K562 (cell line): ENCODE results near the gene BHLHE23. TPM values are rescaled to one million over a fixed set of nuclear protein-coding genes. Genes with fewer than 3 reads are reported as not detected.

ENCODE experiments used
- ATAC-seq: fragments of 200-7000 bp; cut with Tn5 transposase; 3 replicates; pipeline ENCODE4 v1.9.1; 2020; ENCODE audit warnings: moderate library complexity
- BruUV-seq: library from RNA; stranded (reverse); fragments of 400-500 nt; replicated peaks from 2 replicates; lab custom pipeline; 2021; lab: Mats Ljungman, UMichigan
- CTCF ChIA-PET: fragments of 300-600 bp; formaldehyde crosslinking; extraction: SDS; loops from one replicate; lab custom pipeline; 2021; ENCODE audit warnings: low intra/inter-chr PET ratio; lab: Yijun Ruan, JAX
- POLR2A ChIA-PET: fragments of 300-600, 350-650 bp; sonication (Branson Sonifier 250); formaldehyde crosslinking; extraction: SDS; loops from one replicate; lab custom pipeline; 2021; ENCODE audit warnings: antibody characterized with exemption, inconsistent platforms; lab: Yijun Ruan, JAX
- DNase-seq, 4 experiments: peaks; one replicate each; pipeline versions ENCODE4 v3.0.0 to v3.0.0-alpha.2; 2011 to 2018; ENCODE audit warnings: low spot score in 3 of 4, mixed read lengths in 3 of 4; ENCODE audit errors: extremely low read depth in 1 of 4
- FAIRE-seq: peaks from 2 replicates; lab custom pipeline; 2011; peaks lifted over from hg19 to GRCh38; lab: Jason Lieb, UNC
- H2AFZ ChIP-seq: 2 replicates; pipeline ENCODE4 v1.6.0; 2011; ENCODE audit warnings: low read depth, low read length, control low read depth, inconsistent platforms
- H3K27ac ChIP-seq: fragments of 200-600 bp; 3 replicates; pipeline ENCODE4 v1.8.0; 2011; ENCODE audit warnings: low read depth, mild to moderate bottlenecking, control low read depth, inconsistent platforms, low read length, moderate library complexity, mixed read lengths; ENCODE audit errors: extremely low read depth
- H3K27me3 ChIP-seq, 2 experiments: fragments of 300-600 bp in 1 of 2; 2 replicates in 1 of 2; 3 replicates in 1 of 2; pipeline versions ENCODE4 v1.6.0 to v1.8.0; 2011; ENCODE audit warnings: inconsistent platforms in 2 of 2, low read length in 2 of 2, mild to moderate bottlenecking in 1 of 2, mixed read lengths in 1 of 2, moderate library complexity in 1 of 2; ENCODE audit not compliant: control insufficient read depth in 2 of 2, insufficient read depth in 2 of 2
- H3K36me3 ChIP-seq: fragments of 300-600 bp; 3 replicates; pipeline ENCODE4 v1.8.0; 2011; ENCODE audit warnings: mild to moderate bottlenecking, low read length, inconsistent platforms; ENCODE audit not compliant: control insufficient read depth, insufficient read depth
- H3K4me1 ChIP-seq, 2 experiments: fragments of 200-600 bp in 1 of 2; replicated peaks in 1 of 2; 2 replicates in 1 of 2; 3 replicates in 1 of 2; pipeline versions ENCODE4 v1.5.1 to v1.8.0; 2011; ENCODE audit warnings: inconsistent platforms in 2 of 2, low read length in 2 of 2, mild to moderate bottlenecking in 1 of 2, mixed read lengths in 1 of 2, moderate library complexity in 1 of 2; ENCODE audit not compliant: control insufficient read depth in 2 of 2, insufficient read depth in 2 of 2
- H3K4me2 ChIP-seq: 2 replicates; pipeline ENCODE4 v1.6.1; 2011; ENCODE audit warnings: low read length, control low read depth, inconsistent platforms, mixed read lengths; ENCODE audit not compliant: insufficient read depth
- H3K4me3 ChIP-seq: fragments of 200-600 bp; sonication (generic), shearing (Covaris generic); 2 replicates; pipeline ENCODE4 v1.5.1; 2016; ENCODE audit warnings: control low read depth, inconsistent platforms
- H3K79me2 ChIP-seq: fragments of 200-600 bp; 3 replicates; pipeline ENCODE4 v1.8.0; 2011; ENCODE audit warnings: low read length, inconsistent platforms; ENCODE audit not compliant: control insufficient read depth, insufficient read depth
- H3K9ac ChIP-seq, 2 experiments: 2 replicates each; pipeline versions ENCODE4 v1.6.0 to v1.6.1; 2011; ENCODE audit warnings: low read depth in 2 of 2, low read length in 2 of 2, control low read depth in 1 of 2, inconsistent platforms in 1 of 2, mild to moderate bottlenecking in 1 of 2, mixed read lengths in 1 of 2; ENCODE audit not compliant: insufficient read depth in 1 of 2
- H3K9me1 ChIP-seq: one replicate; pipeline ENCODE4 v1.6.0; 2011; ENCODE audit warnings: inconsistent platforms, mild to moderate bottlenecking, low read length, moderate library complexity; ENCODE audit not compliant: control insufficient read depth, insufficient read depth
- H3K9me3 ChIP-seq: replicated peaks from 2 replicates; pipeline ENCODE4 v1.5.1; 2011; ENCODE audit warnings: low read depth, low read length, inconsistent platforms; ENCODE audit not compliant: control insufficient read depth, insufficient read depth
- H4K20me1 ChIP-seq: replicated peaks from 2 replicates; pipeline ENCODE4 v1.6.1; 2011; ENCODE audit warnings: low read length, inconsistent platforms, mixed read lengths; ENCODE audit not compliant: control insufficient read depth, insufficient read depth
- ASH1L ChIP-seq: fragments of 450-650 bp; IDR thresholded peaks from 2 replicates; pipeline ENCODE4 v1.6.1; 2018; ENCODE audit warnings: borderline replicate concordance, mild to moderate bottlenecking, low read depth; ENCODE audit not compliant: partially characterized antibody
- BRF1 ChIP-seq: IDR thresholded peaks from 3 replicates; pipeline ENCODE4 v1.6.1; 2011; ENCODE audit warnings: borderline replicate concordance, mild to moderate bottlenecking; ENCODE audit not compliant: insufficient read length; ENCODE audit errors: extremely low read depth
- HINFP ChIP-seq: fragments of 450-650 bp; conservative IDR thresholded peaks from 2 replicates; pipeline ENCODE4 v1.6.1; 2016; ENCODE audit warnings: missing genetic modification characterization, low read depth, mild to moderate bottlenecking, control low read depth, missing compliant biosample characterization
- JUN ChIP-seq, 2 experiments: sonication (generic) in 1 of 2; formaldehyde crosslinking in 1 of 2; IDR thresholded peaks; 2 replicates each; pipeline versions ENCODE4 v1.6.1 to v1.8.0; 2012 to 2022; ENCODE audit warnings: borderline replicate concordance in 2 of 2, mild to moderate bottlenecking in 2 of 2, improper control_type of control experiment in 1 of 2, low read depth in 1 of 2, low read length in 1 of 2, missing genetic modification reagents in 1 of 2
- POLR2AphosphoS2 ChIP-seq: IDR thresholded peaks from 2 replicates; pipeline ENCODE4 v1.6.1; 2012; ENCODE audit warnings: low read length, improper control_type of control experiment
- SNAPC5 ChIP-seq: fragments of 250-450 bp; sonication (Bioruptor Pico); IDR thresholded peaks from 2 replicates; pipeline ENCODE4 v1.8.0; 2021; ENCODE audit warnings: moderate library complexity, mild to moderate bottlenecking, inconsistent platforms
- ZBTB1 ChIP-seq: sonication (generic); formaldehyde crosslinking; IDR thresholded peaks from 2 replicates; pipeline ENCODE4 v1.8.1; 2023; ENCODE audit warnings: missing genetic modification reagents, low read depth, mild to moderate bottlenecking, borderline replicate concordance
- ZBTB11 ChIP-seq, 3 experiments: fragments of 200-800 bp in 1 of 3; fragments of 250-450 bp in 1 of 3; fragments of 450-650 bp in 1 of 3; sonication (Bioruptor Pico) in 1 of 3; sonication (Bioruptor generic) in 1 of 3; formaldehyde crosslinking in 1 of 3; IDR thresholded peaks; 2 replicates each; pipeline versions ENCODE4 v1.6.1 to v1.8.0; 2016 to 2022; ENCODE audit warnings: mild to moderate bottlenecking in 2 of 3, missing genetic modification characterization in 2 of 3, missing compliant biosample characterization in 1 of 3, moderate library complexity in 1 of 3
- ZFP36 ChIP-seq: fragments of 150-350 bp; IDR thresholded peaks from 2 replicates; pipeline ENCODE4 v1.6.1; 2018; ENCODE audit warnings: low read length, low read depth; ENCODE audit not compliant: partially characterized antibody
- ZNF830 ChIP-seq: fragments of 250-450 bp; sonication (Bioruptor Pico); IDR thresholded peaks from 2 replicates; pipeline ENCODE4 v1.5.0; 2021; ENCODE audit warnings: mild to moderate bottlenecking
- WGBS: fragments of 100-300 bp; shearing (Covaris generic); methylation state at CpG from one replicate; pipeline ENCODE4 v1.1.6; 2016; ENCODE audit warnings: low coverage, mixed read lengths; ENCODE audit not compliant: insufficient coverage; ENCODE audit errors: missing lambda C conversion rate; 5-methylcytosine and 5-hydroxymethylcytosine counted together
- in situ Hi-C: fragments of 300-500 bp; cut with MboI; formaldehyde crosslinking; loops from 4 replicates; pipeline ENCODE4 v1.15.0; 2018; ENCODE audit warnings: inconsistent platforms, mixed read lengths
- intact Hi-C: fragments of 100-400 bp; cut with micrococcal nuclease; formaldehyde crosslinking; loops from 2 replicates; pipeline ENCODE4 v1.14.2; 2022
- polyA plus RNA-seq, 8 experiments: library from polyadenylated mRNA; depleted of rRNA in 4 of 8; stranded (reverse) in 5 of 8; unstranded in 3 of 8; fragments of >200 nt; fragmentation: Nextera tagmentation in 2 of 8; fragmentation: Illumina TruSeq in 1 of 8; extraction: Ambion mirVana in 2 of 8; extraction: Trizol in 1 of 8; gene quantifications; 2 replicates each; pipeline versions ENCODE4 v1.2.1 to v1.2.3, GENCODE V29; 2011 to 2014; ENCODE audit warnings: inconsistent platforms in 1 of 8, missing spikeins in 1 of 8
- total RNA-seq, 7 experiments: library from RNA; depleted of rRNA in 6 of 7; stranded (reverse); fragments of >200 nt in 6 of 7; fragmentation: Illumina TruSeq in 2 of 7; extraction: Trizol in 2 of 7; gene quantifications; 2 replicates each; pipeline versions ENCODE4 v1.2.1 to v1.2.3, GENCODE V29; 2011 to 2021; ENCODE audit warnings: low replicate concordance in 1 of 7

BHLHE23 gene
- total and polyA plus RNA-seq, 9 of the 15 experiments (the other 6 are each of a cell fraction or from before 2014, with no cell fraction given): not detected

GRCh38 chr20:62979876-62980373, 26.8 kb downstream of the BHLHE23 start:
- H3K9me3 ChIP-seq: no peaks in the 10 kb centered on the region
- DNase-seq (no peak), FAIRE-seq (no peak), ATAC-seq (no peak)
- peak overlapping the region in 1 of 2 experiments; percentile 68; a peak in 1 of 4 replicates for H3K9ac ChIP-seq
- no peak overlapping the region for H3K27ac ChIP-seq
- no peak for TF ChIP-seq ZBTB11 (CRISPR knock-in tag; IDR thresholded peaks at IDR 0.05)
- TF ChIP-seq ZNF830: no peak
- TF ChIP-seq ZFP36: no peak
- no peak for TF ChIP-seq ASH1L
- TF ChIP-seq JUN (IDR thresholded peaks at IDR 0.05; ENCODE audit: borderline replicate concordance, low read depth, low read length): no peak
- no peak for TF ChIP-seq JUN (CRISPR knock-in tag; IDR thresholded peaks at IDR 0.05; ENCODE audit: borderline replicate concordance)
- no peak for TF ChIP-seq ZBTB1 (CRISPR knock-in tag)
- no peak for TF ChIP-seq BRF1
- TF ChIP-seq SNAPC5: no peak
- TF ChIP-seq HINFP (tag): no peak
- TF ChIP-seq POLR2AphosphoS2: no peak
- TF ChIP-seq, all 486 proteins: peak for 0
- no TSS peak for BruUV-seq
- no peak overlapping the region for H3K4me2 ChIP-seq
- H3K4me3 ChIP-seq: no peak overlapping the region
- intact Hi-C loops: no loop called here
- peaks cover 0 to 34% of the 10 kb centered on the region in 2 experiments; a peak in 2 of 5 replicates for H3K4me1 ChIP-seq
- under 1% methylated on average over 19 of the region's 19 CpGs for WGBS
- H3K79me2 ChIP-seq: no peaks in the 10 kb centered on the region
- POLR2A ChIA-PET: interaction anchor here (0.6 to 1.2 kb wide), 4 partner anchors 13 to 126 kb away, joined by 3 to 6 read pairs (median 4); no protein-coding TSS in a partner anchor
- no peaks in the 10 kb centered on the region for H3K9me1 ChIP-seq
- H4K20me1 ChIP-seq: peaks cover 11% of the 10 kb centered on the region; the same call in 1 of the 2 replicates
- CTCF ChIA-PET: no interaction called here
- H3K36me3 ChIP-seq: no peaks in the 10 kb centered on the region
- H2AFZ ChIP-seq: no peak overlapping the region
- H3K27me3 ChIP-seq: peaks cover 59 to 90% of the 10 kb centered on the region in 2 experiments
- in situ Hi-C loops: no loop called here
